Stimulated activated CD4-positive, alpha-beta T cell treated with anti-CD3 and anti-CD28 coated beads, Interleukin-12 subunit alpha, Interleukin-12 subunit beta, amount 100 ng/mL, for 24 hours (primary cell): ENCODE data around the gene RBM18.

Source experiments
- DNase-seq, 2 experiments: peaks; one replicate each; pipeline ENCODE4 v3.0.0-alpha.2; 2020; ENCODE audit warnings: low read depth in 2 of 2

The RBM18 gene

DNA sequence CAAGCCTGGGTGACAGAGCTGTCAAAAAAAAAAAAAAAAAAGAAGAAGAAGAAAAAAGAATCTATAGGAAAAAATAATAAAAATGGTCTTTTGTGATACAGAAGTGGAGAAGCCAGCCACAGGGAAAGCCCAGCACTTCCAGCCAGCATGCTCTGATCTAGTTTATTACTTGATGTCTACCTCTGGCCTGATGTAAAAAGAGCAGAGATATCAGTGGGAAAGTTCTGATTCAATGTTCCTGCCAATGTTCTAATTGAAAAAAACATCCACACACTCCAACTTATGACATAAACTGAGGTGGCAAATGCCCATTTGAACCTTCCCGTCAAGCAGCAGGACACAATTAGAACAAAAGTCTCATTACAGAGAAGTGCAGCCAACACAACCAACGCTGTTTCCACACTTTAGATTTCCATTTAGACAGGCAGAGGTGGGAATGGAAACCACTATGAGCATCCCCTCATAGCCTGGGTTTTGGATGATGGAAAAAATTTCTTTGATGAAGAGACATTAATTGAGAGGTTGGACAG is 5.7 kb downstream of the RBM18 start:
- no peak for DNase-seq

DNA sequence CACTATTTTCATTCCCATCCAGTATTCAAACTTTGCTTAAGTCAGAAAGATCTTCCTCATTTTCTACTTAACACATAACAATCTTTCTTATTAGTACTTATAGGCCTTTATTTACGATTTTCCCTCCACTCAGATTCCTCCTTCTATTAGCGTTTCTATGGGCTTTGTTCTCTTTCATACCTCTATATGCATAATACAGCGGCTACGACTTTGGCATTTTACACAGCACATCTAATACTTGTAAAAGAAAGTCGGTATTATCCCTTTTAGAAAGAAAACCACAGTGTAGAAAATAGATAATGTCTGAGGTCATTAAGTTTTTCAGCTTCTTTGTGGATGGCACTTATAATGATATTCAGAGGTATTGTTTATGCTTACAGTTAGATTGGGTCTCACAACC is 8.4 kb downstream of the RBM18 start:
- DNase-seq: no peak

DNA sequence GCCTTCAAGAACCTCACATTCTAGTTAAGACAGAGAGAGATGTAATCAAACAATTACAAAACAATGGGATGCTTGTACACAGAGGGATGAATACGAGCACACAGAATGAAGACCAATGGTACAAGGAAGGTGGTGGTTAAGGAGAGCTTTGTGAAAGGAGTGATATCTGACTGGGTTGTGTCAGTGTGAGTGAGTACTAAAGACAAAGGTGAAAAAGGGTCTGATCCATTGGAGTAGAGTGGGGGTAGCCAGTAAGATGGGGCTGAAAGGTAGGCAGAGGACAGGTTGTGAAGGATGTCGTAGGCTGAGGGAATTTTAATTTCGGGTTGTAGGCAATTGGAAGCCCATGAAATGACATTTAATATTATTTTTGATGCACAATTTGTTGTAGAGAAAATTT is 9.9 kb downstream of the RBM18 start:
- DNase-seq: no peak

DNA sequence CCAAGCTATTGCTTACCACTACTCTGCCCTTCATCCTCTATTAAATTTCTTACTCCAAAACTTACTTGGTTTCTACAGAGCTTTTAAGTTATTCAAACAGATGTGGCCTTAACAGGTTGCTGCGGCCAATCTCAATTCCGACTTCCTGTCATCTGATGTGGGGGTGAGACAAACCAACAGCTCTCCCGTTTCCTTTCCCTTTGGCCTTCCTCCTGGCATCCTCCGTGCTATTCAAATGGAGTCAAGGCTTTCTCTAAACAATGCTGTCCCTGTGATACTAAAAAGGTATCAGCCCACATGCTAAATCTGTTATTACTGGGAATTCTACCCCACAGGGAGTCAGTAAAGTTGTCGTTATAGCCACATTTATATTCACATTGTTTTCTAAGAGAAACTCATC is 11.8 kb downstream of the RBM18 start:
- DNase-seq: no peak

DNA sequence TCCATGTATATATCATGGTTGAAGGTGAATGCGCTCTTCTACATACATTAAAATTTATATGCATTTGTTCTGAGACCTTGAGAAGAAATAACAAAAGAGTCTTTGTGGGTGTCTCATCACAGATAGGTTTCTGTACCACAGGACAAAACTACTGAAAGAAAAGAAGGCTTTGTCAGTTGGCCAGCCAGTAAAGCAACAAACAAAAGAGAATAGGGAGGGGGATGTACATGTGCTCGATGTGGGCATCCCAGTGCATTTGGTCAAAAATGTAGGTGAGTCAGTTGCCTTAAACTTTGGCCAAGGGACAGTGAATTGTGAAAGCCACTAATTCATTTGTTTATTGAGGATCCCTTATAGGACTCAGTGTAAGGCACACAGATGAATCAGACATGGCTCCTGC is 13.3 kb downstream of the RBM18 start:
- no peak for DNase-seq

DNA sequence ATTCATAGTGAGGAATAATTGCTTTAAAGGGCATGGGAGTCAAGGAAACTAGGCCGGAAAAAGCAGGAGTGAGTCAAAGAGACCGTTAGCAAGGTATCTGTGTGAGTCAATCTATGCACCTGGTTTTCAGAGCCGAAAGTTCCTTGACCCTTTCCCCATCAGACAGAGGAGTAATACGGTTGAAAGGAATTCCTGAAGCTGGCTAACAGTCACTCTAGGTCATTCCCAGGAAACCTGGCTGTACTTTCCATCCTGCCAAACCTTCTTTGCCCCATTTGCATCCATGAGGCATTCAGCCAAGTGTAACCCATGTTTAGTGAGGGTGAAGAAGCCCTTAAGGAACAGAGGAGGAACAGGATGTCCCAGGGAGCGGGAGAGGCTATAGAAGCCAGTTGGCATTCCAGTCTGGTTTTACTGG is 16.2 kb downstream of the RBM18 start:
- no peak for DNase-seq

DNA sequence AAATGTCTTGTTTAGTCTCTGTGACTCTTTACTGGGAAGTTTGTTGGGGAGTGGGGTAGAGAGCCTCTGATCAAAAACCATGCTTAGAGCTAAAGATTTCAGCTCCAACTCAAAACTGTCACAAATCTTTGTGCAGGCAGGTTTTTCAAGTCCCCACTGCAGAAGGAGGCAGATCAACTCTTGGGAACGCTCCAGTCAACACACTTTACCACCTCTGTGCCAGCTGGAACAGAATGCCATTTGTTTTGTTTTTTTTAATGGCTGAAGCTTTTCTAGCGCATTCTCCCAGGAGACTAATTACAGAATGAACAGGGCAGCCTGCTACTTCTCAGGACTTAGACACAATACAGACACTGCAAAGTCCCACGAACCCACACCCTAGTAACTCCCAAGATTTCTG is 18.0 kb downstream of the RBM18 start:
- DNase-seq: no peak

DNA sequence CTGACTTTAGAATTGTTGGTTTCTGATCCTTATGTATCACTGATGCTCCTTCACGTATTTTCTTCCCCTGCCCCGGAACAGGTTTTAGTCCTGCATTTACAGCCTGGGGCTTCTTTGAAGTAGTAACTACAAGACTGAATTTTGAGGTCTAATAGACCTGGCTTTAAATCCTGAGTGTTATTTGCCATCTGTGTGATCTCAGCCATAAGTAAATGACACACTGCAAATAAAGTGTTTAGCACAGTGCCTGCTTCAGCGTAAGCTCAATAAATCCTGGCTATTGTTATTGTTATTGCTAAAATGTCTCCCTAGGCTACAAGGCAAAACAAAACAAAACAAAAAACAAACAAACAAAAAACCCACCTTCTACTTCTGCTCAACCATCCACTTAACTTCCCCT is 20.3 kb downstream of the RBM18 start:
- DNase-seq: no peak

DNA sequence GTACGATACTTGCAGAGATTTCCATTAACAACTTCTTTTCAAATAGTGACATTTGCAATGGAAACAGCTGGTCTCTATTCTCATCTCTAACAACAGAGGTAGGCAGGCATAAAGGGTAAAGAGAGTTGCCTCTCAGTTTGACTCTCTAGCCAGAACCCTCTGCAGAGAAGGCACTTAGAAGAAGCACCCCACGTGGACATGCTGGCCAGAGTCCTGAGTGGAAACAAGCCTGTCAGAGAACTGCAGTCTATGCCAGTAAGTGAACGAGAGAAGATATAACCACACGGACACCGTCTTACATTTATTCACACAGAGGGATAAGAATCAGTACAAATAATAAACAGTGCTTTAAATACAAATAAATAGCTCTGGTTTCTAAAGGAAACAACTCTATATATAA is 24.9 kb downstream of the RBM18 start:
- DNase-seq: no peak

DNA sequence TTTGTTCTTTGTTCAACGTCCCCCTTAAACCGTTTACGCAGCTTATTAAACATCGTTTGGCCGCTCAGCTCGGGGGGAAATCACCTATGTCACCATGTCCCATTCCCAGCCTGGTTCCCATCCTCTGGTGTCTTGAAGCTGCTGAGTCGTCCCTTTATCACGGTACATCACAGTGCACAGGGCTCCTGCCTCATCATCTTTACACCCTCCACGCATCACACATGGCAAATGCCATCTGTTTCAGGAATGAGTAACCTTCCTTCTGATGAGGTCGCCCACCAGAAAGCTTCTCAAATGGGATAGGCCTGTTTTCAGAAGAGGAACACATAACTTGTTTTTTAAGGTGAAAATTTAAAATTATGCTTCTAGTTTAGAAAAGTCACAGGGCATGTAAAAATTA is 28.0 kb downstream of the RBM18 start:
- DNase-seq: no peak

DNA sequence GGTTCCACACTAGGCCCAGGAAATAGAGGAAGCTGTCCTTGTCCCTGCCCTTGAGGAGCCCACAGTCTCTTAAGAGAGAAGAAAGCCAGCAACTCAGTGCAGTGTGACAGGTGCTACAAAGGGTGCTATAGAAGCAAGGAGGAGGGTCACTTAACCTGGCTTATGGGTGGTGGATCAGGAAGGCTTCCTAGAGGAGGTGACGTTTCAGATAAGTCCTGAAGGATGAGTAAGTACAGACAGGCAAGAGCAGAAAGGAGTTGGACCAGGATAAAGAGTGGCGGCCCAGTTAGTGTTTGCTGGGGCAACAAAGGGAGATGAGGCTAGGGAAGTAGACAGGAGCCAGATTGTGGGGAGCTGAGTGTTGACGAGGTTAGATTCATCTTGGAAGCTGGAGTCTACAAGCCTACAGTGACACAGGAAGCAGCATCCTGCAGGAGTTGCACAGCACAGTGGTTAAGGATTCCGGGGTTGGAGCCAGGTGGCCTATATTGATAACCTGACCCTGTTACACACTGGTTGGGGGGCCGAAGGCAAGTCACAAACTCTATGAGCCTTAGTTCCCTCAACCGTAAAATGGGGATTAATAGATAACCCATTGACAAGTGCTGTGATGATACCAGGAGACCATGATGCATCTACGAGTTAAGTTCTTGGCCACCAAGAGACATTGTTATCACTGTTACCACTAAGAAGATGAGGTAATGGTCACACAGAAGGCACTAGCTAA is 30.5 kb downstream of the RBM18 start:
- DNase-seq: no peak

DNA sequence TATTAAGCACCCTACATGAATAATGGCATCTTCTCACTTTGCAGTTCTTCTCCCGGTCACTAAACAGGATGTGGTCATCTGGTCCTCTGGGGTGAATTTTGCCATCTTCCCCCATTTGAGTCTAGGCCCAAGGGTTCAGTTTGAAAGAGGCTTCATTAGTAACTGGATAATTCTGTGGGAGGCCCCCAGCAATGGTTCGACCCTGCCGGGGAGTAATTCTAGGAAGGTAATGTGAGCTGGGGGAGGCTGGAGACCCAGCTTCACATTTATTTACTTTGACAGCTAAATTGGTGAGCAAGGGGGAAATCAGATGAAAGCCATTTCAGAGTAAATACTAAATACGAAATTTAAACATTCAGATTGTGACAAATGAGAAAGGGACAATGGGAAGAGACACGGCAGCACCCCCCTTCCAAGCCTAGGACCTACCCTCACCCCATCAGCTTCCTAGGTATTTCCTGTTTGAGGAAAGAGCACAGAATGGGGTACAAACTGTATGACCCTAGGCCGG is 31.8 kb downstream of the RBM18 start:
- DNase-seq: no peak

DNA sequence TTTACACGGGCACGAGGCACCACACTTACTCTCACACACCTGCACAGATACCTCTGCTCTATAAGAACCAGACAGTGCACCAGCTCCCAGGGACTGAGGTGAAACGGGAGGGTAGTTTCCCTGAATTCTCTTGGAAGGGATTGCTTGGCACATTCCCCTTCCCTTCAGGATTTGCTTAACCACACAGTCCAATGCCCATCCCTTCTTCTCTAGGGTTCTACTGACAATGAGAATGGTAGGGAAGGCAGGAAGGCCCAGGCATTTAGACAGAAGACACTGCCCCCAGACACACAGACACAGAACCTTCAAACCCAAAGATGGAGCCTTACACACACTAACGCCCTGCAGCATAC is 35.2 kb downstream of the RBM18 start:
- no peak for DNase-seq

DNA sequence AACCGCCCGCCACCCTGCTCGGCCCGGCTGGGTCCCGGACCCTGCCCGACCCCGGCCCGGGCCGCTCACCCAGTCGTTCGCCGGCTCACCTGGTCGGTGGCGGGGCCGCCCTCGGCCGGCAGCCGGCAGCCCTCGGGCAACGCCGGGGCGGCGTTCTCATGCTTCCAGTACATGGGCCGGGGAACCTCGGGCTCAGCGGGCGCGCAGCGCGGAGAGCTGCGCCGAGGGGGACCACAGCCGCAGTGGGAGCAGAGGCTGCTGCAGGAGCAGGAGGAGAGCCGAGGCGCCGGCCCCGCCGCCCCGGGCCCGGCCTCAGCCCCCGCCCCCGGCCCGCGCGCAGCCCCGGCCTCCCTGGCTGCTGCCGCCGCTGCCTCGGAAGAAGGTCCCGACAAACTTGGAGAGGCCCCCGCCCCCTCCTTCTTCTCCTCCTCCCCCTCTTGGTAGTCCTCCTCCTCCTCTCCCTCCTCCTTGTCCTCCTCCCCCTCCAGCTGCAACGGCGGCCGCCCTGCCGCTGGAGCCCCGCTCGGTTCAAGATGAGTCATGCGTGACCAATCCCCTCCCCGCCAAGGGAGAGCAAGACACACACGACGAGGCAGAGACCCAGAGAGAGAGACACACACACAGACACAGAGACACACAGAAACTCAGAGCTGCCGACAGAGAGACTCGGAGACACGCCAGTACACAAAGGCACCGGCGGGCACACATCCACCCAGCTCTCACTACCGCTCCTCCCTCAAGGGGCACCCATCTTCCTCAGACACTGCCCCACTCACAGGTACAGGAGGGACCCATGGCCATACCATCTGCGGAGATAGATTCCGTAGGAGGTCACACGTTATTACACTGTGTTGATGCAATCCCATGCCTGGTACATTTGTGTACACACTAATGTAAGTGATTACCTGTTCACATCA is 35.8 kb downstream of the RBM18 start, which contains the start of gene LHX6:
TSS of gene LHX6 (minus strand) at position 390 of the 917 bp plus-strand sequence. CDS start at position 173, 217 bp downstream.
- DNase-seq: no peak

DNA sequence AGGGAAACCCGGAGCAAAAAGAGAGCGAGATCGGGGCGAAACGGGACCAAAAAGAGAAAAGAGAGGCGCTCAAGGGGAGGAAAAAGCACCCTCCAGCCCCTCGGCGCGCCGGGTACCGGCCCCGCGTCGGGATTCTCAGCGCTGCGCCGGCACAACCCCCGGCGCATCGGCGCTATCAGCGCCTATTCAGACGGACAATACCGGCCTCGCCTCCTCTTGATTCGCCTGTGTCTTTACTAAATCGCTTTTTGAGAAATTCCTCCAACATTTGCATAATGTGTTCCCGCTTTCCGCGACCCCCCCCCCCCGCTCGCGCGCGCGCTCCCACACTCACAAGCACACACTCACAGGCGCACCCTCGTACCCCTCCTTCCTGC is 36.5 kb downstream of the RBM18 start:
- no peak for DNase-seq

DNA sequence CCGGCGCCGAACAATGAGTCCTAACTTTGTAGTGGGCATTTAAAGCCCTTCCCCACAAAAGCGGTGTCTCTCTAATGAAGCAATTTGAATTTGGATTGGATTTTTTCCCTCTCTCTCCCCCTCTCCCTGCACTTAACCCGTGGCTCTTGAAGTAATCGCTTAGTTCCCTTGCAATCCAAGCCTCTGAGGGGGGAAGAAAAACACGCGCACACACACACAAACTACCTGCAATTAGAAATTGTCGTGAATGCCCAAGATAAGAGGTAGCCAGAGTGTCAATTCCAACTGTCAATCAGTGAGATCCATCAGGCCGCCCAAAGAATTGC is 37.1 kb downstream of the RBM18 start:
- DNase-seq: no peak

DNA sequence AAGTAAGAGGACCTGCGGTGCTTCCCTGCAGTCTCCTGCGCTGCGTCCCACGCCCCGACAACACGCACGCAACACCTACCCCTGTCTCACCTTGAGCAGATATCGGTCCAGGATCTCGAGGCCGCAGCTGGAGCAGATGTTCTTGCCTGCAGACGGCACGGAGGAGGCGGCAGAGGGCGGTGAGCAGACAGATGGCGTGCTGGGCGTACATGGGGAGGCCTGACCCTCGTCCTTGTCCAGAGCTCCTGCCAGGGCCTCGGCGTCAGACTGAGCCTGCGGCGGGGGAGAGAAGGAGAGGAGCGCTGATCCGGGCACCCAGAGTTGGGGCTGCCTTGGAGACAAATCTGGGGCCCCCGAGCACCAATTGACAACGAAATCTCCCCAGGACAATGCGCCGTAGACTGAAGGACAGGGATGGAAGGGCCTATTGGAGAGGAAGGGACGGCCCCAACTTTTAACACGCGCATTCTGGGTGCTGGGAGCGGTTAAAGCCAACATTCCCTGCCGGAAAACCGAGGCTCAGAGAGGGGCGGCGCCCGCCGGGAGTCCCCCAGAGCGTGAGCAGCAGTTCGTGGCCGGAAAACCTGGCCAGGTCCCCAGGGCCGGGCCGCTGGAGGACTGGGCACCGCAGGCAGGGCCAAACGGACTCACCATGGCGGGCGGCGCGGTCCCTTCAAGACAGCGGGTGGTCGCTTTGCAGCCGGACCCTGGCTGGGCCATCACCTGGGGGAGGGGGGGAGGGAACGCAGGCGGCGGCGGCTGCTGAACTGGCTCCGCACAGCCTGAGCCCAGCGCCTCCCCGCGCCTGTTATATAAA is 37.7 kb downstream of the RBM18 start:
- no peak for DNase-seq

DNA sequence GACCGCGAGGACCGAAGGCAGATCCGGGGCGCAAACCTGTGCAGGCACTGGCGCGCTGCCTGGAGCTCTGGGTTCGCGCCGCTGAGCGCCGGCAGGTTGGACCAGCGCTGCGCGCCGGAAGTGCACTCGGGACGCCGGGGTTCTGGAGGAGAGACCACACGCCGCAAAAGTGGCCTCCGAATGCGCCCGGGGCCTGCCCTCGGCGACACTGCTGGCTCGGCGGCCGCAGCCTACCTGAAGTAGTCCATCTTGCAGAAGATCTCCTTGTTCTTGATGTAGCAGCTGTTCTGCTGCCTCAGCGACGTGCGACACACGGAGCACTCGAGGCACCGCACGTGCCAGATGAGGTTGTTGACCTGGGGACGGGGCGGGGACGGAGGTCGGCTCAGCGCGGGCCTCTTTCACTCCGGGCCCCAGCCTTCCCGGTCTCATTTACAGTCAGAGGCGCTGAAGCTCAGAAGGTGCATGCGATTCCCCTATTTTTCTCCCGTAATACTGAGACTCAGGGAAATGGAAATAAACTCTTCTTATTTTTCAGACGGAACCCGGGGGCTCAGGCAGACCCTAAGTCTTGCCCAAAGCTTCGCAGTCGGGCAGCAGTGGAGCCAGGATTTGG is 38.4 kb downstream of the RBM18 start:
- DNase-seq: no peak

DNA sequence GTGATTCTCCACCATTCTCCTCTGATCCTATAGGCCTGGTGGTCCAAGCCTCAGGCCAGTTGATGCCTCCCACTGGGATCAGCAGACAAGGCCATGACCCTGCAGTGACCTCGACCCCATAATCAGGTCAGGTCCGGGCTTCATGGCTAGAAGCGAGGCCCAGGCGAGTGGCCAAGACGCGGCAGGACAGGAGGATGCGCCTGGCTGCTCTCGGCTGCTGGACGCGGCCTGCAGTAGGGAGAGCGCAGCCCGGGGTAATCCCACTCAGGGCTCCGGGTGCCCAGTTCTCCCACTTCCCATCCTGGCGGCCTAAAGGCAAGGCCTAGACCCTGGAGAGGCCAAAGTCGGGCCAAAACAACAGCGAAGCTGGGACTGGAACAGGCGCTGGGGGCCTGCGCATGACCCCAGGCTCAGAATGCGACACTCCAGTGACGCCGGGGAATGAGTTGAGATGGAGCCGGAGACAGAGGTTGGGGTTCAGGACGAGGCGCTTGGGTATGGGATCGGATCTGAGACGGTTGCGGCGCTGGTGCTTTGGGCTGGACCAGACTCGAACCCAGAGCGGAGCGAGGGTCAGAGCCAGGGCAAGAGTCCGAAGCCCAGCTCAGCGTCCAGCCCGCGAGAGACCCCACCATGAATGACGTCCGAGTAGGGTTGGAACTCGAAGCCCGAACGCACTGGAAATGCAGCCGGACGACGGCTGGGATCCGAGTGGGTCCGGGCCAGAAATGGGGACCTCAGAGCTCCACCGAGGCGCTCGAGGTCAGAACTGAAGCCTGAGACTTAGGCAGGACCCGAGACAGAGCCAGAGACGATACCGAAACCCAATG is 39.1 kb downstream of the RBM18 start:
- DNase-seq: no peak

DNA sequence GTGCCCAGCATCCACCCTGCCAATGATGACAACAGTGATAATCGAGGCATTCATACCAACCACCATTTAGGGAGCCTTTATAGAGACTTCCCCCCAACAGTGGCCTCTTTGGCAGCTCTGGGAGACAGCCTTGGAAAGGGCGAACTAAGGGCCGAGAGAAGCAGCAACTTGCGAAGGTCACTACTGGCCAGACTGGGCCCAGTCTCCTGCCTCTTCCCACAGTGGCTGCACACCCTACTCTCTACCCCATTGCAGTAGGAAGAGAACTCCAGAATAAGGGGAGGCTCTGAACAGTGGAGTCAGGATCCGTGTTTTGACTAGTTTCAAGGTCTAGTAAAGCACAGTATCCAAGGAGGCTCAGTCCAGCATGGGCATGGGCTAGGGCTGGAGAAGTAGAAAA is 41.2 kb downstream of the RBM18 start:
- DNase-seq: no peak

DNA sequence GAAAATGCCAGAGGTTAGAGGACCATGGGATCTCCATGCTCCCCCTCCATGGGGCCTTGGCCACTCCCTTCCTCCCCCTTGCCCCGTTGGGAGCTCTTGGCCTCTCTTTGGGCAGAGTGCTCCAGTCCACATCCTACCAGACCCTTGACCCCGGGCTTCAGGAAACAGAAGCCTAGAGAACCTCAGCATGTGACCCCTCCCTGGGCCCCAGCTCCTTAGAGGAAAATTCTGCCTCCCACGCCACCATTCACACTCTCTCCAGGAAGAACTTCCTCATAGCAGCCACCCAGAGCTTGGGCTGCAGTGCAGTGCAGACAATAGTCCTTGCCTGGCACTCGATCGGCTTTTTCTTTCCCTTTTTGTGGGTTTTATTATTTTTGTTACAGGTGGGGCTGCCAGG is 41.8 kb downstream of the RBM18 start:
- no peak for DNase-seq
